Liver (tissue), 3 donors: ENCODE results near the gene NXPH3.

Experiments used
- FOXA1 ChIP-seq: IDR thresholded peaks from 2 replicates; pipeline ENCODE4 v1.6.1; 2016; ENCODE audit warnings: antibody characterized with exemption
- GABPA ChIP-seq, 2 donors: IDR thresholded peaks in 1 of 2; conservative IDR thresholded peaks in 1 of 2; 2 replicates each; pipeline ENCODE4 v1.6.1; 2016; ENCODE audit warnings: antibody characterized with exemption in 2 of 2, mild to moderate bottlenecking in 1 of 2, moderate library complexity in 1 of 2
- HNF4G ChIP-seq: IDR thresholded peaks from 2 replicates; pipeline ENCODE4 v1.6.1; 2016; ENCODE audit warnings: antibody characterized with exemption
- JUND ChIP-seq, 2 donors: IDR thresholded peaks; 2 replicates each; pipeline ENCODE4 v1.6.1; 2016; ENCODE audit warnings: antibody characterized with exemption in 2 of 2
- RAD21 ChIP-seq, 2 donors: IDR thresholded peaks; 2 replicates each; pipeline ENCODE4 v1.6.1; 2016; ENCODE audit warnings: antibody characterized with exemption in 2 of 2, mild to moderate bottlenecking in 2 of 2
- RXRA ChIP-seq, 2 donors: IDR thresholded peaks; 2 replicates each; pipeline ENCODE4 v1.6.1; 2017 to 2018; ENCODE audit warnings: antibody characterized with exemption in 2 of 2, mild to moderate bottlenecking in 1 of 2
- SP1 ChIP-seq: IDR thresholded peaks from 2 replicates; pipeline ENCODE4 v1.6.1; 2018; ENCODE audit warnings: antibody characterized with exemption, mild to moderate bottlenecking
- YY1 ChIP-seq: IDR thresholded peaks from 2 replicates; pipeline ENCODE4 v1.6.1; 2016; ENCODE audit warnings: antibody characterized with exemption, mild to moderate bottlenecking
- TF ChIP-seq, protein P1 (sequence below): fragments of 150-350 bp; IDR thresholded peaks from 2 replicates; pipeline ENCODE4 v1.5.1; 2017; ENCODE audit warnings: improper control_type of control experiment, low read depth, low read length; ENCODE audit not compliant: missing input control
- TF ChIP-seq, protein P2 (sequence below): IDR thresholded peaks from 2 replicates; pipeline ENCODE4 v1.6.1; 2016; ENCODE audit warnings: antibody characterized with exemption, mild to moderate bottlenecking
- TF ChIP-seq, protein P3 (sequence below): IDR thresholded peaks from 2 replicates; pipeline ENCODE4 v1.6.1; 2016; ENCODE audit warnings: antibody characterized with exemption
- TF ChIP-seq, protein P4 (sequence below): IDR thresholded peaks from 2 replicates; pipeline ENCODE4 v1.6.1; 2016; ENCODE audit warnings: antibody characterized with exemption
- TF ChIP-seq, protein P5 (sequence below): IDR thresholded peaks from 2 replicates; pipeline ENCODE4 v1.6.1; 2016; ENCODE audit warnings: antibody characterized with exemption
- donor health status: healthy.
- donor health status: healthy.

DNA sequence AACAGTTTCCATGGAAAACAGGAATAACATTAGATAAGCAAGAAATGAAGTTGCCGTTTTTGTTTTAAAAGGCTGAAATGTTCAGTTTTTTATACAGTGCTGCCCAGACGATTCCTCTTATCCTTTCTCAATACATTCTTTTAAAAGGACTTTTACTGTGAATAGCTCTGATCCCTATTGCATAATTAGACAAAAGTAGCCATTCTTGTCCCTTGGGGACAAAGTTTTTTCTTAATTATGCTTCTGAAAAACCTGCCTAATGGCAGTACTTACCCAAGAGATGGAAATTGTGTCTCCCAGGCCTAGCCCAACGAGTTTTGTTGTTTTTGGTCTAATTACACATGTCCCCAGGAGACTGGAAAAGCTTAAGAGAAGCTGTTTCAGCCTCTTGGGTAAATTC, 27.6 kb downstream of the NXPH3 start:
- TF ChIP-seq, protein P1, sequence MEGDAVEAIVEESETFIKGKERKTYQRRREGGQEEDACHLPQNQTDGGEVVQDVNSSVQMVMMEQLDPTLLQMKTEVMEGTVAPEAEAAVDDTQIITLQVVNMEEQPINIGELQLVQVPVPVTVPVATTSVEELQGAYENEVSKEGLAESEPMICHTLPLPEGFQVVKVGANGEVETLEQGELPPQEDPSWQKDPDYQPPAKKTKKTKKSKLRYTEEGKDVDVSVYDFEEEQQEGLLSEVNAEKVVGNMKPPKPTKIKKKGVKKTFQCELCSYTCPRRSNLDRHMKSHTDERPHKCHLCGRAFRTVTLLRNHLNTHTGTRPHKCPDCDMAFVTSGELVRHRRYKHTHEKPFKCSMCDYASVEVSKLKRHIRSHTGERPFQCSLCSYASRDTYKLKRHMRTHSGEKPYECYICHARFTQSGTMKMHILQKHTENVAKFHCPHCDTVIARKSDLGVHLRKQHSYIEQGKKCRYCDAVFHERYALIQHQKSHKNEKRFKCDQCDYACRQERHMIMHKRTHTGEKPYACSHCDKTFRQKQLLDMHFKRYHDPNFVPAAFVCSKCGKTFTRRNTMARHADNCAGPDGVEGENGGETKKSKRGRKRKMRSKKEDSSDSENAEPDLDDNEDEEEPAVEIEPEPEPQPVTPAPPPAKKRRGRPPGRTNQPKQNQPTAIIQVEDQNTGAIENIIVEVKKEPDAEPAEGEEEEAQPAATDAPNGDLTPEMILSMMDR: no peak
- TF ChIP-seq YY1 (no peak), GABPA (IDR thresholded peaks at IDR 0.05 in 1 of 2, conservative IDR thresholded peaks at IDR 0.05 in 1 of 2) (no peak), HNF4G (no peak), JUND (IDR thresholded peaks at IDR 0.05) (no peak), RXRA (IDR thresholded peaks at IDR 0.05) (no peak), RAD21 (IDR thresholded peaks at IDR 0.05) (no peak), SP1 (no peak), FOXA1 (no peak)
- TF ChIP-seq, protein P2, sequence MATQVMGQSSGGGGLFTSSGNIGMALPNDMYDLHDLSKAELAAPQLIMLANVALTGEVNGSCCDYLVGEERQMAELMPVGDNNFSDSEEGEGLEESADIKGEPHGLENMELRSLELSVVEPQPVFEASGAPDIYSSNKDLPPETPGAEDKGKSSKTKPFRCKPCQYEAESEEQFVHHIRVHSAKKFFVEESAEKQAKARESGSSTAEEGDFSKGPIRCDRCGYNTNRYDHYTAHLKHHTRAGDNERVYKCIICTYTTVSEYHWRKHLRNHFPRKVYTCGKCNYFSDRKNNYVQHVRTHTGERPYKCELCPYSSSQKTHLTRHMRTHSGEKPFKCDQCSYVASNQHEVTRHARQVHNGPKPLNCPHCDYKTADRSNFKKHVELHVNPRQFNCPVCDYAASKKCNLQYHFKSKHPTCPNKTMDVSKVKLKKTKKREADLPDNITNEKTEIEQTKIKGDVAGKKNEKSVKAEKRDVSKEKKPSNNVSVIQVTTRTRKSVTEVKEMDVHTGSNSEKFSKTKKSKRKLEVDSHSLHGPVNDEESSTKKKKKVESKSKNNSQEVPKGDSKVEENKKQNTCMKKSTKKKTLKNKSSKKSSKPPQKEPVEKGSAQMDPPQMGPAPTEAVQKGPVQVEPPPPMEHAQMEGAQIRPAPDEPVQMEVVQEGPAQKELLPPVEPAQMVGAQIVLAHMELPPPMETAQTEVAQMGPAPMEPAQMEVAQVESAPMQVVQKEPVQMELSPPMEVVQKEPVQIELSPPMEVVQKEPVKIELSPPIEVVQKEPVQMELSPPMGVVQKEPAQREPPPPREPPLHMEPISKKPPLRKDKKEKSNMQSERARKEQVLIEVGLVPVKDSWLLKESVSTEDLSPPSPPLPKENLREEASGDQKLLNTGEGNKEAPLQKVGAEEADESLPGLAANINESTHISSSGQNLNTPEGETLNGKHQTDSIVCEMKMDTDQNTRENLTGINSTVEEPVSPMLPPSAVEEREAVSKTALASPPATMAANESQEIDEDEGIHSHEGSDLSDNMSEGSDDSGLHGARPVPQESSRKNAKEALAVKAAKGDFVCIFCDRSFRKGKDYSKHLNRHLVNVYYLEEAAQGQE: no peak
- TF ChIP-seq, protein P3, sequence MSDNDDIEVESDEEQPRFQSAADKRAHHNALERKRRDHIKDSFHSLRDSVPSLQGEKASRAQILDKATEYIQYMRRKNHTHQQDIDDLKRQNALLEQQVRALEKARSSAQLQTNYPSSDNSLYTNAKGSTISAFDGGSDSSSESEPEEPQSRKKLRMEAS: no peak
- TF ChIP-seq, protein P4, sequence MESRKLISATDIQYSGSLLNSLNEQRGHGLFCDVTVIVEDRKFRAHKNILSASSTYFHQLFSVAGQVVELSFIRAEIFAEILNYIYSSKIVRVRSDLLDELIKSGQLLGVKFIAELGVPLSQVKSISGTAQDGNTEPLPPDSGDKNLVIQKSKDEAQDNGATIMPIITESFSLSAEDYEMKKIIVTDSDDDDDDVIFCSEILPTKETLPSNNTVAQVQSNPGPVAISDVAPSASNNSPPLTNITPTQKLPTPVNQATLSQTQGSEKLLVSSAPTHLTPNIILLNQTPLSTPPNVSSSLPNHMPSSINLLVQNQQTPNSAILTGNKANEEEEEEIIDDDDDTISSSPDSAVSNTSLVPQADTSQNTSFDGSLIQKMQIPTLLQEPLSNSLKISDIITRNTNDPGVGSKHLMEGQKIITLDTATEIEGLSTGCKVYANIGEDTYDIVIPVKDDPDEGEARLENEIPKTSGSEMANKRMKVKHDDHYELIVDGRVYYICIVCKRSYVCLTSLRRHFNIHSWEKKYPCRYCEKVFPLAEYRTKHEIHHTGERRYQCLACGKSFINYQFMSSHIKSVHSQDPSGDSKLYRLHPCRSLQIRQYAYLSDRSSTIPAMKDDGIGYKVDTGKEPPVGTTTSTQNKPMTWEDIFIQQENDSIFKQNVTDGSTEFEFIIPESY: no peak
- TF ChIP-seq, protein P5, sequence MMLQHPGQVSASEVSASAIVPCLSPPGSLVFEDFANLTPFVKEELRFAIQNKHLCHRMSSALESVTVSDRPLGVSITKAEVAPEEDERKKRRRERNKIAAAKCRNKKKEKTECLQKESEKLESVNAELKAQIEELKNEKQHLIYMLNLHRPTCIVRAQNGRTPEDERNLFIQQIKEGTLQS: no peak
